GM18502 (cell line): ENCODE data around the gene NRG4.
"Not testable (repeated sequence)": the region's sequence is repeated elsewhere in the genome, so short reads cannot be mapped to it uniquely, and the experiment has no call there.

Experiments used
- ATAC-seq: cut with Tn5 transposase; IDR thresholded peaks from one replicate; pipeline ENCODE4 v1.9.1; 2021; ENCODE audit warnings: mild to moderate bottlenecking; ENCODE audit not compliant: unreplicated experiment, poor library complexity

The NRG4 gene

GRCh38 chr15:75995611-75996010 lies 16.6 kb downstream of the NRG4 start:
- no peak for ATAC-seq

DNA sequence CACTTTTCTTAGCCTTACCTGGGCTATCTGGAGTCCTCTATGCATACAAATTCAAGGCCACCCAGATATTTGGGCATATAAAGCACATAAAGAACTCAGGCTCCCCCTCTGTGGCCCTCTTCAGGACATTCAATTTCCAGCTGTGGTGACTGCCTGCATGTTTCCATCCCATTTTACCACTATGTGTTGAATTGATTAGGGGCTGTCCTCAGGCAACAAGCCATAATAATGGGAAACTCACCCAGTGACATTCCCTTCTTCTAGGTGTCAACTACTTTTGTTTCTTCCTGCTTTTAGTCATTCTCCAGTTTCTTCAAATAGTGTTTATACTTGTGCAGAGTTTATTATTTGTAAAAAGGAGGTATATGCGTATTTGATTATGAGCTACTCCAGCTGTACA lies 18.0 kb downstream of the NRG4 start:
- ATAC-seq, result no peak

DNA sequence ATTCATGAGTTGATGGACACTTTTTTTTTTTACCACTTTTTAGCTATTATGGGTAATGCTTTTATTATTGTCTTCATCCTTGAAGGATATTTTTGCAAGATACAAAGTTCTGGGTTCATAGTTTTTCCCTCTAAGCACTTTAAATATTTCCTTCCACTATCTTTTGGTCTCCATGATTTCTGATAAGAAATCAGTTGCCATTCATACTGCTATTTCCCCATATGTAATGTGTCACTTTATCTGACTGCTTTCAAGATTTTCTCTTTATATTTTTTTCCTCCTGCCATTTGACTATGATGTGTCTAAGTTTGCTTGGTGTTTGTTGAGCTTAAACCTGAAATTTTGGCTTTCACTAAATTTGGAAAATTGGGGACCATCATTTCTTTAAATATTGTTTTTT lies 19.3 kb downstream of the NRG4 start:
- ATAC-seq, result no peak

DNA sequence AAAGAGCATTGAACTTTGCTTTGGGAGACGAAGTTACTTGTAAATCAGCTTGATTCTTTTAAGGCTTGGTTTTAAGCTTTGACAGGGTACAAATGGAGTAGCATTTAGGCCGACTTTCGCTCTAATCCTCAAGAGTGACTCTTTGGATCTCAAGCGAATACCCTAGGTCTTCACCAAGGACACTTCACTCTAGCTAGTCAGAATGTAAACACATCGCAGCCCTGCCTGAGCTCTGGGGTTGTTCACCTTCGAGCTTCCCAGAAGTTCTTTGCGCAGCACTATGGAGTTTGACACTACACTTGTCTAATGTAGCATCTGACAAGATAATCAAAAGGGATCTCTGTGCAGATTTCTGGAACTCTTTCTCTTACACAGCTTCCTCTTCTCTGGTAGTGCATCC lies 22.3 kb downstream of the NRG4 start:
- no peak for ATAC-seq

DNA sequence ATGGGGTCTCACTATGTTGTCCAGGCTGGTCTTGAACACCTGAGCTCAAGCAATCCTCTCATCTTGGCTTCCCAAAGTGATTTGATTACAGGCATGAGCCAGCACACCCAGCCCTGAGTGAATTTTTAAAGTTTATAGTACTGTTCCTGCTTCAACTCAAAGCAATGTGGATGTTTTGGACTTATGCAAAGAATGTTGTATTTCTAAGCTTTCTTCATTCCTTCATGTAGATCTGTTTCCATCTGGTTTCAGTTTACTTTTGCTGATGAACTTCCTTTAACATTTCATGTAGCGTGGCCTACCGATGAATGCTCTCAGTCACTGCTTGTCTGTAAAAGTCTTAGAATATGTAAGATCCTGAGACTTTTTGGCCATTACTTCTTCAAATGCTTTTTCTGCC lies 23.2 kb downstream of the NRG4 start:
- ATAC-seq, result no peak

DNA sequence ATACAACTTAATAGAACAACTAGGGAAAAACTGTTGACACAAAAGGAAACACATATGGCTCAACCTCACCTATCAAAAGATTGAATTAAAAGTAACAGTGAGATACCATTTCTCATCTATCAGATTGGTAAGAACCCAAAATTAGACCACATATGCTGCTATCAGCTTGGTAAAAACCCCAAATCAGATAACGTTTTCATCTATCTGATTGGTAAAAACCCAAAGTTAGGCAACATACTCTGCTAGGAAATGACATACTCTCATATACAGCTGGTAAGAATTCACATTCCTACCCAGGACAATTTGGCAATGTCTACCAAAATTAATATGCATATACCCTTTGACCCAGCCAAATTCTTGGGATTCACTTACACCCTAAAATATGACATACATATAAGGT lies 26.3 kb downstream of the NRG4 start:
- no peak for ATAC-seq

- ATAC-seq, result not testable (repeated sequence)
These were observed 27.5 kb downstream of the NRG4 start for GRCh38 chr15:75984706-75985105.

GRCh38 chr15:75982468-75982867 lies 29.8 kb downstream of the NRG4 start:
- no peak for ATAC-seq

GRCh38 chr15:75981149-75981815 lies 30.9 kb downstream of the NRG4 start:
- ATAC-seq, result no peak

DNA sequence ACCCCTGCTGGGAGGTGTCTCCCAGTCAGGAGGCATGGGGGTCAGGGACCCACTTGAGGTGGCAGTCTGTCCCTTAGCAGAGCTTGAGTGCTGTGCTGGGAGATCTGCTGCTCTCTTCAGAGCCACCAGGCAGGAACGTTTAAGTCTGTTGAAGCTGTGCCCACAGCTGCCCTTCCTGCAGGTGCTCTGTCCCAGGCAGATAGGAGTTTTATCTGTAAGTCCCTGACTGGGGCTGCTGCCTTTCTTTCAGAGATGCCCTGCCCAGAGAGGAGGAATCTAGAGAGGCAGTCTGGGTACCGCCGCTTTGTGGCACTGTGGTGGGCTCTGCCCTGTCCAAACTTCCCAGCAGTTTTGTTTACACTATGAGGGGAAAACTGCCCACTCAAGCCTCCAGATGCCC lies 35.5 kb downstream of the NRG4 start:
- ATAC-seq, result not testable (repeated sequence)

DNA sequence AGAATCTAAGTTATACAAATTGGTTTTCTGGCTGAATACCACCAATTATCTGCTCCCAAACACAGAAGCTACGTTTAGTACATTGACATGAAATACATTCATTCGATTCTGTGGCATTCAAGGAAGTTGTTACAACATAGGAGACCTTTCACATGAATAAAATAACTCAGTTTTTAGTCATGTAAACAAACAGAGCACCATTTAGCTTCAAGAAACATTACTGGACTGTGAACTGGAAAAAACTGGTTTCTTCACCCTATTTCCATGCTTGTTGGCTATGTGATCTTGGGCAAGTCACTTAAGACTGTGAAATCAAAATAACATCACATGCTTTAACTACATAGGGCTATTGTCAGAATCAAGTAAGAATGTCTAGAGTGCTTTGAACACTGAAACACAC lies 46.2 kb downstream of the NRG4 start:
- no peak for ATAC-seq

GRCh38 chr15:75961331-75961730 lies 50.9 kb downstream of the NRG4 start:
- no peak for ATAC-seq

DNA sequence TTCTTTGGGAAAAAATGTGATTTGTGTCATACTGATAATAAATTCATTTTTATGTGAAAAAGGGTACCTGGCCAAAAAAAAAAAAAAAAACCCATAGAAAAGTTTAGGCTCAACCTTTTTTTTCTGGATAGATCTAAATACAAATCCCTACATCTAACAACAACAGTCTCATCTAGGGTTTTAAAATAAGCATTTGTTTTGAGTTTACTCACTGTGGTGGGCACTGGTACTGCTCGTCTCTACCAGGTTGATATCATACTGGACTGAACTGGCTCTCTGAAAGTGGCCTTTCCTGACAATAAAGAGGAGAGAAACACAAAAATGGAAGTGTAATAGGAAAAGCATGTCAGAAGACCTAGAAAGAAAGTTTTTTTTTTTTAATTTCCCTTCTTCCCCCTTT lies 56.5 kb downstream of the NRG4 start:
- no peak for ATAC-seq

GRCh38 chr15:75952525-75952924 lies 59.7 kb downstream of the NRG4 start:
- no peak for ATAC-seq

GRCh38 chr15:75948761-75949296 lies 63.4 kb downstream of the NRG4 start:
- ATAC-seq, result no peak

DNA sequence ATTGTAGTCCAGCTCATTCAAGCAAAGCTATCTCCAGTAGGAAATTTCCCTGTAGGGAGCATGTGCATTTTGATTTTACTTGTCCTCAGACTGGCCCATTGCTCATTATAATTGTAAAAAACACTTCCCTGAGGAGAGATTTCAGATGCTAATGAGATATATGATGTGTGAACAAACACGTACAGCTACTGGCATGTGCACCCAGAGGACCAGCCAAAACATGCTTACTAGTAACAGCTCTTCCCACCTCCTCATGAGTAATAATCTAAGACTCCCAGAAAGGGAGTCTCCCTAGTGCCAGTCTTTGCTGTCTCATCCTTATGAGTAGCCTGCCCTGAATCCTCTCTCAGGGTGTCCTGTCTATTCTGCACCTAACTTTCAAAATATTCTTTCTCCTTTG lies 65.1 kb downstream of the NRG4 start:
- no peak for ATAC-seq

DNA sequence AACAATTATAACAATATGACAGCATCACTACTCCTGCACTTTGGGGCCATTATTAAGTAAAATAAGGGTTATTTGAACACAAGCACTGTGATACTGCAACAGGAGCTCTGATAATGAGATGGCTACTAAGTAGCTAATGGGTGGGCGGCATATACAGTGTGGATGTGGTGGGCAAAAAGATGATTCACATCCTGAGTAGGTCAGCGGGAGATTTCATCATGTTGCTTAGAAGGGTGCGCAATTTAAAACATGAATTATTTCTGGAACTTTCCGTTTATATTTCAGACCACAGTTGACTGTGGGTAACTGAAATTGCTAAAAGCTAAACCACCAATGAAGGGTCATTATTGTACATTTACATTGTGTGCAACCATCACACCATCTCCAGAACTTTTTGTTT lies 66.3 kb downstream of the NRG4 start:
- no peak for ATAC-seq

DNA sequence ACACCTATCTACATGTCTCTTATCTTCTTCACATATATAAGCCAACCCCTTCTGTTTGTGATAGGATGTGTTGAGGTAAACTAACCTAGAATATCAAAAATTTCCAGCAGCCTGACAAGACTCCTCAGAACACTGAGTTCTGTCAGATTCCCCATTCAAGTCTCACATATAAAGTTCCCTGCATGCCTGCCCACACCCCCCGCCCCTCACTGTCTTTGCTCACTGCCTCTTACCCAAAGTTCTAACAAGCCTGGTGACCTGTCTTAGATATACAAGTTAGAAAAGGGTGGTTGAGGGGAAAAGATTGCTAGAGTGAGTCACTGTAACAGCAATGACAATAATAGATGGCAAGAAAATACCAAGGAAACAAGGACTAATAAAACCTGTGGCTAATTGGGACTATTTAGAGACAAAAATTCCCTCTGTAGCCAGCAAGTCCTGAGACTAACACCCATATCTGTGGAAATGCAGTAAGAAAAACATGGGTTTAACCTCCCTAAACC lies 68.5 kb downstream of the NRG4 start:
- ATAC-seq, result no peak

GRCh38 chr15:75943246-75943645 lies 69.0 kb downstream of the NRG4 start:
- ATAC-seq, result no peak

DNA sequence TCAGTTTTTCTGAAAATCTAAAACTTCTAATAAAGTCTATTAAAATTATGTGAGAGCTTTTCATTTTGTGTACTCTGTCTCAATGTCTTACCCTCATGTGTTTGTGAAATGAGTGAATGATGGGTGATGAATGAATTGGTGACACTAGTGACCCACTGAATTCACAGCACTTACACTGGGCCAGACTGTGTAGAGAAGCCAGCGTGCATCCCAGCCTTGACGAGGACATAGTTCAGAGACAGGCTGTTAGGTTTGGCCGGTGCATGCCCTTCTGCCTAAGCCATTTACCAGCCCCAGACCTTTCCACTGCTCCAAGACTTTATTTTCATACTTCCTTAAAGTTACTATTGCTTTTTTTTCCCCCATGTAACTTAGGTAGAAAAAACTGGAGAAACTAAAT lies 69.8 kb downstream of the NRG4 start:
- ATAC-seq, result no peak

DNA sequence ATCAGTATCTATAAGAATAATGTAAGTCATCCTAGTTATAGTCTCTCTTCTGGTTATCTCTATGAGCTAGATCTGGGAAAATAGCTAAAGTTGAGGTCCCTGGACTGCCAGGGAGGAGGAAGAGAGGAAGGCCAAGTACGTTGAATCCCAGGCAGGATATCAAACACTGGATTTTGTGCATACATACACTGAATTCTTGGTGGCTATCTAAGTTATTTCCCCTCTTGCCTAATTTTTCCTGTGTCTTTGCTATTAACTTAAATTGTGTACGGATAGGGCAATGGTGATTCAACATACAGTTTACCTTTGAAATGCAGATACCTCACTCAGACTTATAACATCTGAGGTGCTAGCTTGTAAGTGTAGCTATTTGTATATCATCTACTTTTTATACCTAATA lies 81.4 kb downstream of the NRG4 start:
- ATAC-seq, result no peak

GRCh38 chr15:75929799-75930565 lies 82.2 kb downstream of the NRG4 start:
- no peak for ATAC-seq
